Breast epithelium (tissue), 3 donors: ENCODE results near the gene LTO1.

Source experiments
- POLR2A ChIP-seq: fragments of 450-650 bp; IDR thresholded peaks from one replicate; pipeline ENCODE4 v1.6.1; 2016; ENCODE audit warnings: antibody characterized with exemption, mild to moderate bottlenecking, moderate library complexity
- POLR2AphosphoS5 ChIP-seq, 3 donors: sonication (generic); formaldehyde crosslinking; IDR thresholded peaks; one replicate each; pipeline ENCODE4 v1.6.1; 2017; ENCODE audit warnings: antibody characterized with exemption in 3 of 3

- TF ChIP-seq POLR2A (no peak), POLR2AphosphoS5 (IDR thresholded peaks at IDR 0.05) (no peak)
These were observed 23.2 kb upstream of the LTO1 start for GRCh38 chr11:69698362-69698761.
